Activated naive CD4-positive, alpha-beta T cell treated with anti-CD3 and anti-CD28 coated beads, Interleukin-2, amount 10 ng/mL, durations not matched to agents 7 days and 5 days (primary cell): Measurements from ENCODE around the gene EIF4B.
"Not testable (repeated sequence)": the region's sequence is repeated elsewhere in the genome, so short reads cannot be mapped to it uniquely, and the experiment has no call there.

Source experiments
- CTCF ChIA-PET: fragments of 350-600 bp; sonication (Branson Sonifier 250); formaldehyde crosslinking; loops from one replicate; lab custom pipeline; 2021; ENCODE audit warnings: antibody characterized with exemption; lab: Charles Lee
- DNase-seq: peaks from one replicate; pipeline ENCODE4 v3.0.0-alpha.2; 2020
- H3K27ac Mint-ChIP-seq: one replicate; pipeline ENCODE4 v1.8.0; 2021; ENCODE audit warnings: mild to moderate bottlenecking, moderate library complexity, mixed read lengths
- H3K27me3 Mint-ChIP-seq: one replicate; pipeline ENCODE4 v1.8.0; 2021; ENCODE audit warnings: mild to moderate bottlenecking, mixed read lengths
- H3K36me3 Mint-ChIP-seq: one replicate; pipeline ENCODE4 v1.8.0; 2021; ENCODE audit warnings: mixed read lengths
- H3K4me1 Mint-ChIP-seq: one replicate; pipeline ENCODE4 v1.8.0; 2021; ENCODE audit warnings: mixed read lengths
- H3K4me3 Mint-ChIP-seq: one replicate; pipeline ENCODE4 v1.8.0; 2021; ENCODE audit warnings: mild to moderate bottlenecking, moderate library complexity, mixed read lengths
- H3K9me3 Mint-ChIP-seq: one replicate; pipeline ENCODE4 v1.8.0; 2021; ENCODE audit warnings: mixed read lengths

The EIF4B gene

GRCh38 chr12:53008760-53009159, 2.5 kb downstream of the EIF4B start:
- Mint-ChIP-seq H3K36me3 (peaks cover 39% of the 10 kb centered on the region), H3K4me1 (peaks cover 58% of the 10 kb centered on the region), H3K4me3 (peak overlapping the region; percentile 99)
- not testable (repeated sequence) for DNase-seq, H3K27ac Mint-ChIP-seq, H3K9me3 Mint-ChIP-seq, H3K27me3 Mint-ChIP-seq
- CTCF ChIA-PET: interaction anchor here (2.4 kb wide), 1 partner anchor 40 kb away, joined by 6 read pairs; no protein-coding TSS in a partner anchor

- Mint-ChIP-seq H3K4me3 (no peak overlapping the region), H3K9me3 (no peaks in the 10 kb centered on the region), H3K4me1 (peaks cover 51% of the 10 kb centered on the region), H3K27ac (no peak overlapping the region), H3K36me3 (peaks cover 42% of the 10 kb centered on the region), H3K27me3 (peaks cover 6% of the 10 kb centered on the region)
- no peak for DNase-seq
- CTCF ChIA-PET: no interaction called here
Measured at GRCh38 chr12:53010955-53011354, 4.7 kb downstream of the EIF4B start.

GRCh38 chr12:53011889-53012288, 5.6 kb downstream of the EIF4B start:
- H3K27ac Mint-ChIP-seq: no peak overlapping the region
- CTCF ChIA-PET: no interaction called here
- H3K36me3 Mint-ChIP-seq: peaks cover 42% of the 10 kb centered on the region
- no peak for DNase-seq
- no peaks in the 10 kb centered on the region for H3K27me3 Mint-ChIP-seq
- H3K4me1 Mint-ChIP-seq: peaks cover 49% of the 10 kb centered on the region
- H3K4me3 Mint-ChIP-seq: no peak overlapping the region
- no peaks in the 10 kb centered on the region for H3K9me3 Mint-ChIP-seq

- no peaks in the 10 kb centered on the region for H3K9me3 Mint-ChIP-seq
- no peak overlapping the region for H3K4me3 Mint-ChIP-seq
- CTCF ChIA-PET: interaction anchor here (2.2 kb wide), 1 partner anchor 12 kb away, joined by 7 read pairs; no protein-coding TSS in a partner anchor
- no peaks in the 10 kb centered on the region for H3K27me3 Mint-ChIP-seq
- H3K27ac Mint-ChIP-seq: no peak overlapping the region
- peaks cover 47% of the 10 kb centered on the region for H3K36me3 Mint-ChIP-seq
- no peak for DNase-seq
- H3K4me1 Mint-ChIP-seq: peaks cover 41% of the 10 kb centered on the region
Measured at GRCh38 chr12:53012928-53013327, 6.7 kb downstream of the EIF4B start.

GRCh38 chr12:53014709-53015108, 8.5 kb downstream of the EIF4B start:
- CTCF ChIA-PET: interaction anchor here (2.2 kb wide), 1 partner anchor 10 kb away, joined by 7 read pairs; no protein-coding TSS in a partner anchor
- Mint-ChIP-seq H3K9me3 (no peaks in the 10 kb centered on the region), H3K36me3 (peaks cover 47% of the 10 kb centered on the region), H3K27me3 (no peaks in the 10 kb centered on the region), H3K27ac (no peak overlapping the region), H3K4me1 (peaks cover 27% of the 10 kb centered on the region), H3K4me3 (no peak overlapping the region)
- DNase-seq: no peak

- CTCF ChIA-PET: interaction anchor here (1.0 to 2.1 kb wide), 4 partner anchors 11 to 450 kb away, joined by 3 to 7 read pairs (median 5); no protein-coding TSS in a partner anchor
- Mint-ChIP-seq H3K9me3 (no peaks in the 10 kb centered on the region), H3K4me1 (no peaks in the 10 kb centered on the region), H3K36me3 (peaks cover 51% of the 10 kb centered on the region), H3K4me3 (no peak overlapping the region), H3K27me3 (no peaks in the 10 kb centered on the region), H3K27ac (no peak overlapping the region)
- DNase-seq: no peak
Measured at GRCh38 chr12:53025250-53025649, 19.0 kb downstream of the EIF4B start.

- CTCF ChIA-PET: interaction anchor here (1.0 to 2.0 kb wide), 3 partner anchors 10 to 18 kb away, joined by 3 to 7 read pairs (median 3); no protein-coding TSS in a partner anchor
- H3K27me3 Mint-ChIP-seq, H3K4me3 Mint-ChIP-seq, H3K4me1 Mint-ChIP-seq, H3K9me3 Mint-ChIP-seq, H3K27ac Mint-ChIP-seq, DNase-seq: not testable (repeated sequence)
- H3K36me3 Mint-ChIP-seq: peaks cover 53% of the 10 kb centered on the region
Measured at GRCh38 chr12:53027014-53027413, 20.8 kb downstream of the EIF4B start.

- CTCF ChIA-PET: interaction anchor here (1.0 kb wide), 1 partner anchor 23 kb away, joined by 4 read pairs; no protein-coding TSS in a partner anchor
- Mint-ChIP-seq H3K4me1 (peaks cover 9% of the 10 kb centered on the region), H3K36me3 (peaks cover 55% of the 10 kb centered on the region)
Measured at GRCh38 chr12:53031616-53032015, 25.4 kb downstream of the EIF4B start.

GRCh38 chr12:53033832-53034231, 27.6 kb downstream of the EIF4B start:
- H3K4me1 Mint-ChIP-seq: peaks cover 29% of the 10 kb centered on the region
- H3K9me3 Mint-ChIP-seq, H3K4me3 Mint-ChIP-seq, H3K27me3 Mint-ChIP-seq, CTCF ChIA-PET, DNase-seq: not testable (repeated sequence)
- peak overlapping the region; percentile 30 for H3K27ac Mint-ChIP-seq
- H3K36me3 Mint-ChIP-seq: peaks cover 55% of the 10 kb centered on the region

More at GRCh38 chr12:53031616-53032015, 25.4 kb downstream of the EIF4B start:
- Mint-ChIP-seq H3K27me3 (no peaks in the 10 kb centered on the region), H3K9me3 (no peaks in the 10 kb centered on the region), H3K4me3 (no peak overlapping the region), H3K27ac (no peak overlapping the region)
- DNase-seq: no peak

GRCh38 chr12:53034459-53034858, 28.2 kb downstream of the EIF4B start:
- DNase-seq: no peak
- no peak overlapping the region for H3K27ac Mint-ChIP-seq
- no peak overlapping the region for H3K4me3 Mint-ChIP-seq
- peaks cover 35% of the 10 kb centered on the region for H3K4me1 Mint-ChIP-seq
- H3K27me3 Mint-ChIP-seq: no peaks in the 10 kb centered on the region
- CTCF ChIA-PET: no interaction called here
- H3K36me3 Mint-ChIP-seq: peaks cover 61% of the 10 kb centered on the region
- no peaks in the 10 kb centered on the region for H3K9me3 Mint-ChIP-seq

- Mint-ChIP-seq H3K27me3 (no peaks in the 10 kb centered on the region), H3K4me3 (no peak overlapping the region), H3K36me3 (peaks cover 61% of the 10 kb centered on the region), H3K27ac (no peak overlapping the region), H3K9me3 (no peaks in the 10 kb centered on the region), H3K4me1 (peaks cover 39% of the 10 kb centered on the region)
- CTCF ChIA-PET: interaction anchor here (0.8 to 1.7 kb wide), 2 partner anchors 8 to 12 kb away, joined by 4 to 5 read pairs; no protein-coding TSS in a partner anchor
- DNase-seq: no peak
Measured at GRCh38 chr12:53036802-53037201, 30.5 kb downstream of the EIF4B start.

GRCh38 chr12:53039851-53040250, 33.6 kb downstream of the EIF4B start:
- Mint-ChIP-seq H3K27ac (no peak overlapping the region), H3K27me3 (peaks cover 10% of the 10 kb centered on the region), H3K4me1 (peaks cover 30% of the 10 kb centered on the region), H3K36me3 (peaks cover 52% of the 10 kb centered on the region), H3K4me3 (no peak overlapping the region), H3K9me3 (no peaks in the 10 kb centered on the region)
- CTCF ChIA-PET: interaction anchor here (2.4 to 2.6 kb wide), 2 partner anchors 14 to 59 kb away, joined by 13 to 19 read pairs; no protein-coding TSS in a partner anchor
- no peak for DNase-seq

- H3K36me3 Mint-ChIP-seq: peaks cover 38% of the 10 kb centered on the region
- CTCF ChIA-PET: interaction anchor here (1.4 to 6.3 kb wide), 2 partner anchors 13 to 60 kb away, joined by 3 to 33 read pairs; partner anchors contain the start of gene SOAT2
- H3K4me3 Mint-ChIP-seq: no peak overlapping the region
- H3K9me3 Mint-ChIP-seq: no peaks in the 10 kb centered on the region
- peaks cover 35% of the 10 kb centered on the region for H3K4me1 Mint-ChIP-seq
- DNase-seq: no peak
- no peak overlapping the region for H3K27ac Mint-ChIP-seq
- H3K27me3 Mint-ChIP-seq: peaks cover 31% of the 10 kb centered on the region
Measured at GRCh38 chr12:53042607-53043454, 36.6 kb downstream of the EIF4B start.

GRCh38 chr12:53044052-53044581, 37.9 kb downstream of the EIF4B start:
- DNase-seq: no peak
- CTCF ChIA-PET: interaction anchor here (0.9 to 6.3 kb wide), 6 partner anchors 8 to 159 kb away, joined by 3 to 33 read pairs (median 4); partner anchors contain the start of gene EIF4B
- no peaks in the 10 kb centered on the region for H3K9me3 Mint-ChIP-seq
- H3K4me1 Mint-ChIP-seq: peaks cover 29% of the 10 kb centered on the region
- no peak overlapping the region for H3K4me3 Mint-ChIP-seq
- no peak overlapping the region for H3K27ac Mint-ChIP-seq
- H3K27me3 Mint-ChIP-seq: peaks cover 33% of the 10 kb centered on the region
- H3K36me3 Mint-ChIP-seq: peaks cover 28% of the 10 kb centered on the region
